Measurements from ENCODE around the gene DEGS2. TPM values are rescaled to one million over a fixed set of nuclear protein-coding genes. Genes with fewer than 3 reads are reported as not detected.

DEGS2 gene
- total RNA-seq, 1 experiment from 2014 or later = 1.8 TPM

DNA sequence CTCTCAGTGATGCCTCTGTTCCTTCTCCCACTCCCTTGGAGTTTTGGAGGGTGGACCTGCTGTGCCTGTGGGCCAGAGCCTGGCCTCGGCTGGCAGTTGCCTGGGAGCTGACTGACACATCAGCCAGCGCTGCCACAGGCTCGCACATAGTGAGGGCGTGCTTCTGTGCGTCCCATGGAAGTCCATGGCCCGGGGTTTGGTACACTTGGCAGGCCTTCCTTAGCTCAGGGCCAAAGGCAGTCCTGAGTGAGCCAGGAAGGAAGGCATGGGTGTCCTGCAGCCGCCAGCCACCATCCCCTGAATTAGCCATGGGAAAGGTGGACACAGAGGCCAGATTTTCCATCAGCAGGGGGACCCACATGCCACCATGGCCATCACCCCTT is 1.1 kb upstream of the DEGS2 start (continued):
- no peak for TF ChIP-seq POLR2A (IDR thresholded peaks at IDR 0.05; ENCODE audit: borderline replicate concordance, extremely low read depth, insufficient read depth, insufficient read length)
- TF ChIP-seq, protein P1, sequence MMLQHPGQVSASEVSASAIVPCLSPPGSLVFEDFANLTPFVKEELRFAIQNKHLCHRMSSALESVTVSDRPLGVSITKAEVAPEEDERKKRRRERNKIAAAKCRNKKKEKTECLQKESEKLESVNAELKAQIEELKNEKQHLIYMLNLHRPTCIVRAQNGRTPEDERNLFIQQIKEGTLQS (IDR thresholded peaks at IDR 0.05) = no peak
- TF ChIP-seq POLR2AphosphoS5 (IDR thresholded peaks at IDR 0.05; ENCODE audit: low read depth, low read length) = no peak

DNA sequence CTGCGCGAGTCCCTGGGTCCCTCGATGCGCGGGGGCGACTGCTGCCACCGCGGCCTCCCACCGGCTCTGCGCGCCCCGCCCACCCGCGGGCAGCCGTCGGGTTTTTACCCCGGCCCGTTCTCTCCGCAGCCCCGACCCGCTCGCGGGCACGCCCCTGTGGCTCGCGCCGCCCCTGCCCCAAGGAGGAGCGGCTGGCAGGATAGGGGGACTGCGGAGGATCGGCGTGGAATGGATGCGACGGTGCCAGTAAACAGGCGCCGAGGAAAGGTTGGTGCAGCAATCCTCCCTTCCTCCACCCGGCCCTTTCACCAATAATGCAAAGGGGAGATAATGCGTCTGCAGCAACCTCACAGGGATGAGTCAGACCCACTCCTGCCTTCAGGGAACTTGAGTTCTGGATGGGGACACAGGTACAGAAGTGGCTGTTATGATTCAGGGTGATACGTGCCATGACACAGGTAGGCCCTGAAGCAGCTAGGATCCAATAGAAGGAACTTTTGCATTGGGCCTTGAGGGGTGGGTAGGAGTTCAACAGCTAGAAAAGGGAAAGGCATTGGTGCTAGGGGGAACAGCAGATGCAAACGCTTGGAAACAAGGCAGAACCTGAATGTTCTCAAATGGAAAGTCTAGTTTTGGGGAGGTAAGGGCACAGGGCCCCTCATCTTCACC is 554 bp upstream of the DEGS2 start:
- no peak overlapping the region for H3K9ac ChIP-seq (ENCODE audit: low read length)
- H3K9me3 ChIP-seq (ENCODE audit: control insufficient read depth in 1 of 2, insufficient read depth in 1 of 2, low read depth in 1 of 2, low read length in 2 of 2) = peaks cover under 1 to 3% of the 10 kb centered on the region in 2 experiments; a peak in 1 of 4 replicates
- H3K4me1 ChIP-seq (ENCODE audit: control insufficient read depth in 1 of 2, insufficient read depth in 2 of 2, low read length in 2 of 2) = no peaks in the 10 kb centered on the region; a peak in 1 of 4 replicates
- no peak for DNase-seq (ENCODE audit: low read depth, low spot score)
- peak overlapping the region in 1 of 2 experiments; percentile 34; a peak in 1 of 4 replicates for H3K4me3 ChIP-seq (replicated peaks in 1 of 2; ENCODE audit: low read depth in 1 of 2, low read length in 2 of 2)
- CTCF ChIA-PET = interaction anchor here (1.7 kb wide), 1 partner anchor 33 kb away, joined by 4 read pairs; no protein-coding TSS in a partner anchor
- peak; percentile 41 for ATAC-seq
- BruUV-seq (replicated peaks) = no TSS peak
- peak overlapping the region; percentile 70 for H3K4me2 ChIP-seq (ENCODE audit: low read length)
- RAD21 ChIA-PET (ENCODE audit: low non-redundant PET in 1 of 2, low total read pairs in 2 of 2, uncharacterized antibody in 2 of 2, unreplicated experiment in 2 of 2) = no interaction called here
- H3K27ac ChIP-seq (ENCODE audit: low read depth, low read length) = no peak overlapping the region
- no peaks in the 10 kb centered on the region for H3K27me3 ChIP-seq (ENCODE audit: insufficient read depth, low read length)
- TF ChIP-seq JUND (IDR thresholded peaks at IDR 0.05) (no peak), ELF1 (IDR thresholded peaks at IDR 0.05; ENCODE audit: borderline replicate concordance, low read depth) (no peak), EZH2phosphoT487 (IDR thresholded peaks at IDR 0.05; ENCODE audit: borderline replicate concordance) (no peak), YY1 (IDR thresholded peaks at IDR 0.05; ENCODE audit: extremely low read depth, insufficient replicate concordance, low read depth, low read length) (no peak), ZFX (IDR thresholded peaks at IDR 0.05) (no peak), EZH2 (IDR thresholded peaks at IDR 0.05) (no peak), RAD21 (IDR thresholded peaks at IDR 0.05; ENCODE audit: low read depth) (no peak)
- TF ChIP-seq, protein P2, sequence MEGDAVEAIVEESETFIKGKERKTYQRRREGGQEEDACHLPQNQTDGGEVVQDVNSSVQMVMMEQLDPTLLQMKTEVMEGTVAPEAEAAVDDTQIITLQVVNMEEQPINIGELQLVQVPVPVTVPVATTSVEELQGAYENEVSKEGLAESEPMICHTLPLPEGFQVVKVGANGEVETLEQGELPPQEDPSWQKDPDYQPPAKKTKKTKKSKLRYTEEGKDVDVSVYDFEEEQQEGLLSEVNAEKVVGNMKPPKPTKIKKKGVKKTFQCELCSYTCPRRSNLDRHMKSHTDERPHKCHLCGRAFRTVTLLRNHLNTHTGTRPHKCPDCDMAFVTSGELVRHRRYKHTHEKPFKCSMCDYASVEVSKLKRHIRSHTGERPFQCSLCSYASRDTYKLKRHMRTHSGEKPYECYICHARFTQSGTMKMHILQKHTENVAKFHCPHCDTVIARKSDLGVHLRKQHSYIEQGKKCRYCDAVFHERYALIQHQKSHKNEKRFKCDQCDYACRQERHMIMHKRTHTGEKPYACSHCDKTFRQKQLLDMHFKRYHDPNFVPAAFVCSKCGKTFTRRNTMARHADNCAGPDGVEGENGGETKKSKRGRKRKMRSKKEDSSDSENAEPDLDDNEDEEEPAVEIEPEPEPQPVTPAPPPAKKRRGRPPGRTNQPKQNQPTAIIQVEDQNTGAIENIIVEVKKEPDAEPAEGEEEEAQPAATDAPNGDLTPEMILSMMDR (IDR thresholded peaks at IDR 0.05 in 2 of 3, conservative IDR thresholded peaks at IDR 0.05 in 1 of 3; ENCODE audit: borderline replicate concordance in 1 of 3, insufficient read depth in 1 of 3, low read depth in 2 of 3, low read length in 2 of 3) = no peak
- TF ChIP-seq, protein P3, sequence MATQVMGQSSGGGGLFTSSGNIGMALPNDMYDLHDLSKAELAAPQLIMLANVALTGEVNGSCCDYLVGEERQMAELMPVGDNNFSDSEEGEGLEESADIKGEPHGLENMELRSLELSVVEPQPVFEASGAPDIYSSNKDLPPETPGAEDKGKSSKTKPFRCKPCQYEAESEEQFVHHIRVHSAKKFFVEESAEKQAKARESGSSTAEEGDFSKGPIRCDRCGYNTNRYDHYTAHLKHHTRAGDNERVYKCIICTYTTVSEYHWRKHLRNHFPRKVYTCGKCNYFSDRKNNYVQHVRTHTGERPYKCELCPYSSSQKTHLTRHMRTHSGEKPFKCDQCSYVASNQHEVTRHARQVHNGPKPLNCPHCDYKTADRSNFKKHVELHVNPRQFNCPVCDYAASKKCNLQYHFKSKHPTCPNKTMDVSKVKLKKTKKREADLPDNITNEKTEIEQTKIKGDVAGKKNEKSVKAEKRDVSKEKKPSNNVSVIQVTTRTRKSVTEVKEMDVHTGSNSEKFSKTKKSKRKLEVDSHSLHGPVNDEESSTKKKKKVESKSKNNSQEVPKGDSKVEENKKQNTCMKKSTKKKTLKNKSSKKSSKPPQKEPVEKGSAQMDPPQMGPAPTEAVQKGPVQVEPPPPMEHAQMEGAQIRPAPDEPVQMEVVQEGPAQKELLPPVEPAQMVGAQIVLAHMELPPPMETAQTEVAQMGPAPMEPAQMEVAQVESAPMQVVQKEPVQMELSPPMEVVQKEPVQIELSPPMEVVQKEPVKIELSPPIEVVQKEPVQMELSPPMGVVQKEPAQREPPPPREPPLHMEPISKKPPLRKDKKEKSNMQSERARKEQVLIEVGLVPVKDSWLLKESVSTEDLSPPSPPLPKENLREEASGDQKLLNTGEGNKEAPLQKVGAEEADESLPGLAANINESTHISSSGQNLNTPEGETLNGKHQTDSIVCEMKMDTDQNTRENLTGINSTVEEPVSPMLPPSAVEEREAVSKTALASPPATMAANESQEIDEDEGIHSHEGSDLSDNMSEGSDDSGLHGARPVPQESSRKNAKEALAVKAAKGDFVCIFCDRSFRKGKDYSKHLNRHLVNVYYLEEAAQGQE (IDR thresholded peaks at IDR 0.05; ENCODE audit: low read depth) = no peak
- H2AFZ ChIP-seq (ENCODE audit: low read depth, low read length, poor library complexity, severe bottlenecking) = no peak overlapping the region
- no peaks in the 10 kb centered on the region for H3K9me2 ChIP-seq (ENCODE audit: insufficient read depth)
- POLR2A ChIA-PET = no interaction called here
- H3K36me3 ChIP-seq (ENCODE audit: control insufficient read depth in 1 of 2, insufficient read depth in 2 of 2, low read length in 2 of 2) = no peaks in the 10 kb centered on the region
- H4K20me1 ChIP-seq (ENCODE audit: insufficient read depth) = no peaks in the 10 kb centered on the region
- intact Hi-C loops (cut with micrococcal nuclease) = no loop called here
- H3K79me2 ChIP-seq (ENCODE audit: insufficient read depth, low read length) = no peaks in the 10 kb centered on the region
